Measurements from ENCODE around the gene PSEN2. TPM values are rescaled to one million over a fixed set of nuclear protein-coding genes. Genes with fewer than 3 reads are reported as not detected.
"Not testable (repeated sequence)": the region's sequence is repeated elsewhere in the genome, so short reads cannot be mapped to it uniquely, and the experiment has no call there.

PSEN2 gene
- total RNA-seq, 2 donors from 2014 or later, result 16.6 to 18.1 TPM

DNA sequence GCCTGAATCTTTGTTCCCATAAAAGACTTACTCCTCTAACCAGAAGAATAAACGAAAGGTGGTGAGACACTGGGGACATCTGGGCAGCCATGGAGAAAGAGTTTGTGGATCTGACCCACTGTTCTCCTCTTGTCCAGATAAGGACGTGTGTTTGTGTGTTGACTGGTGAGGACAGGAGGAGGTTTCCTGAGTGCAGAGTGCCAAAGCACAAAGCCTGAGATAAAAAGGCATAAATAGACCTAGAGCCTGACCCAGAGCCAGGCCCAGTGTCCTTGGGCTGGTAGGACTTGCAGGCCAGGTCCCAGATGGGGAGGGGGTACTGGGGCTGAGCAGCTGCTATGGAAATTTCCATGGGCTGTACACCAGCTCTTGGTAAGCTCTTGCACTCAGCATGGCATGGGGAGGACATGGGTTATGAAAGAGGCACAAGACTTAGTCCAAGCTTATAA is 50.1 kb downstream of the PSEN2 start:
- DNase-seq, result no peak
- intact Hi-C loops (cut with DNase I), result no loop called here
- Histone ChIP-seq H3K9me3 (no peaks in the 10 kb centered on the region), H3K4me3 (no peak overlapping the region), H3K9ac (ENCODE audit: low read depth in 2 of 2, low read length in 2 of 2) (no peak overlapping the region), H3K36me3 (no peaks in the 10 kb centered on the region), H3K27me3 (no peaks in the 10 kb centered on the region), H3K4me1 (no peaks in the 10 kb centered on the region), H3K27ac (no peak overlapping the region)
- TF ChIP-seq, protein P1, sequence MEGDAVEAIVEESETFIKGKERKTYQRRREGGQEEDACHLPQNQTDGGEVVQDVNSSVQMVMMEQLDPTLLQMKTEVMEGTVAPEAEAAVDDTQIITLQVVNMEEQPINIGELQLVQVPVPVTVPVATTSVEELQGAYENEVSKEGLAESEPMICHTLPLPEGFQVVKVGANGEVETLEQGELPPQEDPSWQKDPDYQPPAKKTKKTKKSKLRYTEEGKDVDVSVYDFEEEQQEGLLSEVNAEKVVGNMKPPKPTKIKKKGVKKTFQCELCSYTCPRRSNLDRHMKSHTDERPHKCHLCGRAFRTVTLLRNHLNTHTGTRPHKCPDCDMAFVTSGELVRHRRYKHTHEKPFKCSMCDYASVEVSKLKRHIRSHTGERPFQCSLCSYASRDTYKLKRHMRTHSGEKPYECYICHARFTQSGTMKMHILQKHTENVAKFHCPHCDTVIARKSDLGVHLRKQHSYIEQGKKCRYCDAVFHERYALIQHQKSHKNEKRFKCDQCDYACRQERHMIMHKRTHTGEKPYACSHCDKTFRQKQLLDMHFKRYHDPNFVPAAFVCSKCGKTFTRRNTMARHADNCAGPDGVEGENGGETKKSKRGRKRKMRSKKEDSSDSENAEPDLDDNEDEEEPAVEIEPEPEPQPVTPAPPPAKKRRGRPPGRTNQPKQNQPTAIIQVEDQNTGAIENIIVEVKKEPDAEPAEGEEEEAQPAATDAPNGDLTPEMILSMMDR (IDR thresholded peaks at IDR 0.05), result no peak

DNA sequence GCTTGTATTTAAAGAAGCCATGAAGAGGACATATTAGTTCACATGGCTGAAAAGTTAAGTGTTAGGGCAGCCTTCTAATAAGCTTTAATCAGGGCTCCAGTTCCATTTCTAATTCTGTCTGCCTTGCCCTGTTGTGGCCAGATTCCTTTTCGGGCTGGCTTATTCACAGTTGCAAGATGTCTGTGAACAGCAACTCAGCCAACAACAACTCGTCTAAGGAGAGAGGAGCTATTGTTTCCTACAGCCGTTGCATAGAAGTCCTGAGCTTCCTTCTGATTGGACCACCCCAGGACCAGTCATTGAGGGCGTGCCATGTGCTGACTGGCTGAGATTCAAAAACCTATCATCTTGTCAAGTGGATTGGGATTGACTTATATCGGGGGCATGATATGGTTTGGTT is 51.1 kb downstream of the PSEN2 start:
- H3K27me3 ChIP-seq, result no peaks in the 10 kb centered on the region
- intact Hi-C loops (cut with DNase I), result no loop called here
- H3K4me3 ChIP-seq, result no peak overlapping the region
- no peak overlapping the region for H3K9ac ChIP-seq (ENCODE audit: low read depth in 2 of 2, low read length in 2 of 2)
- no peaks in the 10 kb centered on the region for H3K4me1 ChIP-seq
- no peak overlapping the region for H3K27ac ChIP-seq
- DNase-seq, result no peak
- H3K36me3 ChIP-seq, result no peaks in the 10 kb centered on the region
- H3K9me3 ChIP-seq, result no peaks in the 10 kb centered on the region
- TF ChIP-seq, protein P1 (IDR thresholded peaks at IDR 0.05), result no peak

DNA sequence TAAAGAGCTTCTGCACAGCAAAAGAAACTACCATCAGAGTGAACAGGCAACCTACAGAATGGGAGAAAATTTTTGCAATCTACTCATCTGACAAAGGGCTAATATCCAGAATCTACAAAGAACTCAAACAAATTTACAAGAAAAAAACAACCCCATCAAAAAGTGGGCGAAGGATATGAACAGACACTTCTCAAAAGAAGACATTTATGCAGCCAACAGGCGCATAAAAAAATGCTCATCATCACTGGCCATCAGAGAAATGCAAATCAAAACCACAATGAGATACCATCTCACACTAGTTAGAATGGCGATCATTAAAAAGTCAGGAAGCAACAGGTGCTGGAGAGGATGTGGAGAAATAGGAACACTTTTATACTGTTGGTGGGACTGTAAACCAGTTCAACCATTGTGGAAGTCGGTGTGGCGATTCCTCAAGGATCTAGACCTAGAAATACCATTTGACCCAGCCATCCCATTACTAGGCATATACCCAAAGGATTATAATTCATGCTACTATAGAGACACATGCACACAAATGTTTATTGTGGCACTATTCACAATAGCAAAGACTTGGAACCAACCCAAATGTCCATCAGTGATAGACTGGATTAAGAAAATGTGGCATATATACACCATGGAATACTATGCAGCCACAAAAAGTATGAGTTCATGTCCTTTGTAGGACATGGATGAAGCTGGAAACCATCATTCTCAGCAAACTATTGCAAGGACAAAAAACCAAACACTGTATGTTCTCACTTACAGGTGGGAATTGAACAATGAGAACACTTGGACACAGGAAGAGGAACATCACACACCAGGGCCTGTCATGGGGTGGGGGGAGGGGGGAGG is 59.1 kb downstream of the PSEN2 start:
- intact Hi-C loops (cut with DNase I); DNase-seq; H3K4me3 ChIP-seq; H3K36me3 ChIP-seq; H3K9me3 ChIP-seq; H3K27me3 ChIP-seq; H3K4me1 ChIP-seq; H3K27ac ChIP-seq; H3K9ac ChIP-seq (ENCODE audit: low read depth in 2 of 2, low read length in 2 of 2): not testable (repeated sequence)

DNA sequence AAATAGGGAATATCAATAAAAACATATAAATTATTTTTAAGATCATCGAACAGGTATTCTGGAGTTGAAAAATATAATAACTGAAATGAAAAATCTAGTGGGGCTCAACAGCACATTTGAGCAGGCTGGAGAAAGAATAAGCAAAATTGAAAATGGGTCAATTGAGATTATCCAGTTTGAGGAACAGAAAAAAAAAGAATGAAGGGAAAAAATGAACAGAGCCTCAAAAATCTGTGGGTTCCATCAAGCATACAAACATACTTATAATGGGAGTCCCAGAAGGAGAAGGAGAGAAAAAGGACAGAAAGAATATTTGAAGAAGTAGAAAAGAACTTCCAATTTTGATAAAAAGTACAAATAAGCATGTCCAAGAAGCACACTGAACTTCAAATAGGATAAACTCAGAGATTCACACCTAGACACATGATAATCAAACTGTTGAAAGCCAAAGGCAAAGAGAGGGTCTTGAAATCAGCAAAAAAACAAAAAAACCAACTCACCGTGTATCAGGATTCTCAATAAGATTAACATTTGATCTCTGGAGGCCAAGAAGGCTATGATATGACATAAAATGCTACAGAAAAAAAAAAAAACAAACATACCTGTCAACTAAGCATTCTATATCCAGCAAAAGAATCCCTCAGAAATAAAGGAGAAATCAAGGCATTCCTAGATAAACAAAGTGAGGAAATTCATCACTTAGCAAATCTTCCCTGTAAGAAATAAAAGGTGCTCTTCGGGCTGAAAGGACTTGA is 64.2 kb downstream of the PSEN2 start:
- TF ChIP-seq, protein P1 (IDR thresholded peaks at IDR 0.05), result no peak
- intact Hi-C loops (cut with DNase I), result no loop called here
- H3K4me3 ChIP-seq, result no peak overlapping the region
- H3K27me3 ChIP-seq, result no peaks in the 10 kb centered on the region
- DNase-seq, result no peak
- H3K9me3 ChIP-seq, result no peaks in the 10 kb centered on the region
- H3K9ac ChIP-seq (ENCODE audit: low read depth in 2 of 2, low read length in 2 of 2), result no peak overlapping the region
- H3K27ac ChIP-seq, result no peak overlapping the region
- no peaks in the 10 kb centered on the region for H3K36me3 ChIP-seq
- no peaks in the 10 kb centered on the region for H3K4me1 ChIP-seq

DNA sequence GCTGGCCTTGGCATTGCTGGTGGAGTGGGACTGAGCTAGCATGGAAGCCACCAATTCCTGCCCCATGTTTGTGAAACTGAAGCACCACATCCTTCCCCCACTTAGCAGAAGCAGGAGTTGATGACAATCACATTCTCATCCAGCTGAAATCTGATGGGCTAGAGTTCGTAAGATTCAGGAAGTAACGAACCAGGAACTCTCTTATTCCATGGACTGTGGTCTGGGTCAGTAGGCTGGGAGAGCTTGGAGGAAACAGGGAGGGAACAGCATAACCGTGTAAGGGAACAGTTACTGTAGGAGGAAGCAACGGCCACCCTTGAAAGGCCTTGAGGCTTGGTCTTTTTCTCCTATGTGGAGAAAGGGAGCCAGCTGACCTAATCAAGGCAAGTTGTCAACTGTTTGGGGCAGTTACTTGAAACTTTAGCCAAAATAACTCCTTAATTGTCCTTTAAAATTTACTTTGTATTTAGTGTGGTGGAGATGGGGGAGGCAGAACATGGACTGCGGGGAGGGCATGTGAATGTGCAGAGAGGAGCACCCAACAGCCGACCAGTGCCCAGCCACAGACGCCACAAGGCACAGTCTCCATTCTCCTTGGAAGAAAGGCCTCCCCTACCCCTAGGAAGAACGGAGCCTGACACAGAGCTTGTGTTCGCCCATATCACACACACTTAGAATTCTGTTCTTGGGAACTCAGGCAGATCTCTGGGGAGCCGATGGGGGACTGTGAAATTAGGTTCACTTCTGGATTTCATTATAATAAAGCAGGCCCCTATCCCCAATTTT is 67.7 kb downstream of the PSEN2 start:
- intact Hi-C loops (cut with DNase I), result no loop called here
- DNase-seq, result peak; percentile 48
- TF ChIP-seq, protein P1 (IDR thresholded peaks at IDR 0.05), result no peak
- peak overlapping the region in 1 of 2 donors; percentile 22 for H3K9ac ChIP-seq (ENCODE audit: low read depth in 2 of 2, low read length in 2 of 2)
- H3K27ac ChIP-seq, result peak overlapping the region; percentile 98
- no peaks in the 10 kb centered on the region for H3K27me3 ChIP-seq
- no peaks in the 10 kb centered on the region for H3K9me3 ChIP-seq
- no peak overlapping the region for H3K4me3 ChIP-seq
- no peaks in the 10 kb centered on the region for H3K36me3 ChIP-seq
- H3K4me1 ChIP-seq, result peaks cover 10% of the 10 kb centered on the region
